Amygdala (tissue), 56 donors: Measurements from ENCODE around the gene BNIPL.

Experiments
- DNase-seq, 56 donors: peaks; one replicate each; lab custom pipeline; 2025; lab: John Stamatoyannopoulos, UW

Gene BNIPL

GRCh38 chr1:151009674-151010345, 26.6 kb upstream of the BNIPL start:
- DNase-seq, result no peak

- no peak for DNase-seq
Observed at GRCh38 chr1:151010346-151010726, 26.1 kb upstream of the BNIPL start.

- DNase-seq, result no peak
Observed at GRCh38 chr1:151011154-151011850, 25.1 kb upstream of the BNIPL start.

GRCh38 chr1:151012684-151013471, 23.5 kb upstream of the BNIPL start:
- no peak for DNase-seq

GRCh38 chr1:151013518-151013917, 22.9 kb upstream of the BNIPL start:
- DNase-seq, result no peak

GRCh38 chr1:151024540-151025146, 11.7 kb upstream of the BNIPL start:
- DNase-seq, result peak in 54 of 56 donors; percentile 5 to 86 (median 56)

- DNase-seq, result no peak
Observed at GRCh38 chr1:151026460-151026859, 9.9 kb upstream of the BNIPL start.

GRCh38 chr1:151032164-151032563, 4.2 kb upstream of the BNIPL start:
- no peak for DNase-seq

- no peak for DNase-seq
Observed at GRCh38 chr1:151035167-151035566, 1.2 kb upstream of the BNIPL start.

- no peak for DNase-seq
Observed at GRCh38 chr1:151037032-151037431, 646 bp downstream of the BNIPL start.

GRCh38 chr1:151039521-151039920, 3.1 kb downstream of the BNIPL start:
- no peak for DNase-seq

- DNase-seq, result no peak
Observed at GRCh38 chr1:151043163-151043562, 6.8 kb downstream of the BNIPL start.

- DNase-seq, result peak in 51 of 56 donors; percentile 16 to 80 (median 59)
Observed at GRCh38 chr1:151047591-151047924, 11.2 kb downstream of the BNIPL start, which contains the start of gene C1orf56. Gene C1orf56 (plus strand): TSS chr1:151047751. CDS start chr1:151047848, 97 bp downstream.

- DNase-seq, result peak in 47 of 56 donors; percentile 22 to 78 (median 61)
Observed at GRCh38 chr1:151047925-151048644, 11.7 kb downstream of the BNIPL start.

- DNase-seq, result peak in 1 of 56 donors; percentile 26
Observed at GRCh38 chr1:151048645-151049032, 12.3 kb downstream of the BNIPL start.

GRCh38 chr1:151049458-151049857, 13.1 kb downstream of the BNIPL start:
- DNase-seq, result no peak

GRCh38 chr1:151050051-151050688, 13.8 kb downstream of the BNIPL start:
- no peak for DNase-seq

- no peak for DNase-seq
Observed at GRCh38 chr1:151051356-151052009, 15.1 kb downstream of the BNIPL start.

GRCh38 chr1:151054971-151055547, 18.7 kb downstream of the BNIPL start:
- DNase-seq, result no peak
